ENCODE data around the gene PRR18.

The PRR18 gene

DNA sequence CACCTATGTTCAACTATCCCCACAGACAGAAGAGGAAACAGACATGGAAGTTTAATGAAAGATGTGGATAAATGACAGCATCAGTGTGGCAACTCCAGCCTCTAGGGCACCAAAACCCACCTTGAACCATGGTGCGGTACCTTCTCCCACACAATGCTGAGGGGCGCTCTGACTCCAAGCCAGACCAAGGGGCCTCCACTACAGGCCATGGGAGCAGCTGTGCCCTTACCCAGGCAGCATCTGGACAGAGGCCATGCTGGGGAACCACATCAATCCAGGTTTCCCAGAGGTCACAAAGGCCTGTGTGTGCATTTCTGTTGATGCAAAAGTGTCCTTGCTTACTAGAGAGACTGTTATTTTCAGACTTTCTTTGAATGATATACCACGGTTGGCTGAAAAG lies 4.1 kb downstream of the PRR18 start:
- no peak for DNase-seq (ENCODE audit: low spot score)
- Histone ChIP-seq H3K4me3 (no peak overlapping the region), H3K27ac (no peak overlapping the region)
- no peak for TF ChIP-seq CTCF (IDR thresholded peaks at IDR 0.05)

DNA sequence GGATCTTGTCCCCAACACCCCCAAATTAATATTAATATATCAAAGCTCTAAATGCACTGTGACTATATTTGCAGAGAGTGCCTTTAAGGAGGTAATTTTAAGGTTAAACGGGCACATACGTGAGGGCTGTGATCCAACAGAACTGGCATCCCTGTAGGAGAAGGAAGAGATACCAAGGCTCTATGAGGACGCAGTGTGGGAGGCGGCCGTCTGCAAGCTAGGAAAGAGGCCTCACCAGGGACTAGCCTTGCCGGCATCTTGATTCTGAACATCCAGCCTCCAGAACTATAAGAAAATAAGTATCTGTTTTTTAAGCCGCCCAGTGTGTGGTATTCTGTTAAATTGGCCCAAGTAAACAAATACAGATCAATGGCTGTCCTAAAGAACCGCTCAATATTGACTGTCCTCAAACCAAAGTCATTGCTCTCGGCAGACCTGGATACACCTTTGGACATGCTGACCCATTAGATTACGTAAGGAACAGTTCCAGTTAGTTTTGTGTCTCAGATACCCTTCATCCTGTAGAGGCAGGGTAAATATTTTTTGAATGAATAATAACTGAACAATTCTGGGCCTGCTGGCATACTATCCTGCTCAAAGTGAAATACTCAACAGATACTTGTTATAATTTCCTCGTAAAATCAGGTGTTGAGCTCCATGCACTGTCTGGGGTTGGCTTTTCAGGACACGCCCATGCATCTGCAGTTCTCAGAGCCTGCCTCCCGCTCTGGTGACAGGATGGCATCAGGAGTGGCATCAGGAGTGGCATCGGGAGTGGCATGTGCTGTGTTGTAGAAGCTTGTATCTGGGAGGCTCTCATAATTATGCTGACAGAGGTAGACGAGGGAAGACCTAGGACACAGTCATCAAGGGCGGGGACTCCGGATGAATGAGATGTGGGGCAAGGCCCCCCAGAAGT lies 6.3 kb downstream of the PRR18 start:
- TF ChIP-seq CTCF (IDR thresholded peaks at IDR 0.05): no peak
- Histone ChIP-seq H3K4me3 (no peak overlapping the region), H3K27ac (no peak overlapping the region)
- no peak for DNase-seq (ENCODE audit: low spot score)

GRCh38 chr6:166300357-166300987 lies 7.7 kb downstream of the PRR18 start:
- H3K27ac ChIP-seq: no peak overlapping the region
- TF ChIP-seq CTCF (IDR thresholded peaks at IDR 0.05): no peak
- no peak overlapping the region for H3K4me3 ChIP-seq
- DNase-seq (ENCODE audit: low spot score): no peak

DNA sequence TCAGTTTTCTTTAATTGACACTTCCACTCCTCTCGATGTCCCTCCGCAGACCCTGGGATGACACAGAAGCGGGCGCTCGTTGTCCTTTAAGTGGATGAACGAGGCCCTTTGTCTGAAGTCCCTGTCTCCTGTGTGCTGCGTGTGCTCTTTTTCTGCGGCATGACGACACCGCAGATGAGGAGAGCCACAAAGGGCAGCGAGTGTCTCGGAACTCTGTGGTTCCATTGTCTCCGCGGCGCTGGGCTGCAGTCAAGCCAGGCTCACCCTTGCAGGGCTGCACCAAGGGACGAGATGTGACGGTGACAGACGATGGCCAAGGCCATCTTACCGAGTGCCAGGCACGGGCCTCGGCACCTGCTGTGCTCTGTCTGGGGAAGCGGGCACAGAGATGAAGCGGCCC lies 10.6 kb downstream of the PRR18 start:
- no peak for TF ChIP-seq CTCF (IDR thresholded peaks at IDR 0.05)
- H3K27ac ChIP-seq: no peak overlapping the region
- H3K4me3 ChIP-seq: no peak overlapping the region
- no peak for DNase-seq (ENCODE audit: low spot score)

GRCh38 chr6:166296035-166296883 lies 11.9 kb downstream of the PRR18 start:
- H3K27ac ChIP-seq: no peak overlapping the region

More at GRCh38 chr6:166296035-166296883, 11.9 kb downstream of the PRR18 start:
- TF ChIP-seq CTCF (IDR thresholded peaks at IDR 0.05): no peak
- DNase-seq (ENCODE audit: low spot score): no peak
- H3K4me3 ChIP-seq: no peak overlapping the region
